NCI-H345 (cell line): ENCODE results near the gene TMEM63B.
A peak's percentile ranks its signal among the peaks of the same experiment; 100 is the strongest.
"Not testable (repeated sequence)": the region's sequence is repeated elsewhere in the genome, so short reads cannot be mapped to it uniquely, and the experiment has no call there.

Source experiments
- DNase-seq: peaks from one replicate; lab custom pipeline; 2025; lab: John Stamatoyannopoulos, UW

TMEM63B gene

DNA sequence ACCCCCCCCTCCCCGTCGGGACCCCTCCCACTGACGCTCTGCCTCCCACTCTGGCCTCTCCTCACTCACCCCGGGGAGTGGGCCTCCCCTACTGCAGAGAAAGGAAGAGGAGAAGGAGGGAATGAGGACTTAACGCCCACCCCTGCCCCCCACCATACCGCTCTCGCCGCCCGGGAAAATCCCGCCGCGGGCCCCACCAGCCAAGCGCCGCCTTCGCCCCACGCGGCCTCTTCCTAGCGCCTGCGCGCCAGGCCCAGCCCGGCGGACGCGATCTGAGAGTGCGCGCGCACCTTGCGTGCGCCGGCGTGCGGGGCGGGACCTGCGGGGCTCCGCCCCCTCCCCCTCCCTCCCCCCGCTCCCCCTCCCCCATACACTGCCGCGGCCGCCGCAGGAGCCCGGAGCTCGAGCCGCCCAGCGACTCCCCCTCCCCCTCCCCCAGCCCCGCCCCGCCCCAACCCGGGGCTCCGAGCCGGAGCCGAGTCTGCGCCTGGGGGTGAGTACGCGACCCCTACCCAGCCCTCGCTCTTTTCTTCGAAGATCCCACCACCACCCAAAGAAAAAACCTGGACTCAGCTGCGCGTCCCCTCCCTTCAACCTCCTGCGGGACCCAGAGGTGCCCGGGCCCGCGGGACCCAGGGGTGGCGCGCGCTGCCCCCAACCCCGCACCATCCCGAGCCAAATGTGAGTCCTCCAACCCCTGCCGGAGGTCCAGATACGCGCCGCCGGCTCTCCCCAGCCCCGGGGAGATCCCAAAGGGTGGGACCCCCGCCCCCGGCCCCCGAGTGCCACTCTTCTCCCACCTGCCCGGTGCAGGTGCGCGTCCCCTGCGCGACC, at the start of gene TMEM63B, which contains the start of gene MRPL14:
Gene TMEM63B, plus strand, starts transcription at position 369 of the 834 bp plus-strand sequence. CDS start 7,031 bp downstream, outside the sequence.
Gene MRPL14, minus strand, starts transcription at position 267 of the 834 bp plus-strand sequence. CDS start 10,841 bp downstream, outside the sequence.
- peak; percentile 89 for DNase-seq

DNA sequence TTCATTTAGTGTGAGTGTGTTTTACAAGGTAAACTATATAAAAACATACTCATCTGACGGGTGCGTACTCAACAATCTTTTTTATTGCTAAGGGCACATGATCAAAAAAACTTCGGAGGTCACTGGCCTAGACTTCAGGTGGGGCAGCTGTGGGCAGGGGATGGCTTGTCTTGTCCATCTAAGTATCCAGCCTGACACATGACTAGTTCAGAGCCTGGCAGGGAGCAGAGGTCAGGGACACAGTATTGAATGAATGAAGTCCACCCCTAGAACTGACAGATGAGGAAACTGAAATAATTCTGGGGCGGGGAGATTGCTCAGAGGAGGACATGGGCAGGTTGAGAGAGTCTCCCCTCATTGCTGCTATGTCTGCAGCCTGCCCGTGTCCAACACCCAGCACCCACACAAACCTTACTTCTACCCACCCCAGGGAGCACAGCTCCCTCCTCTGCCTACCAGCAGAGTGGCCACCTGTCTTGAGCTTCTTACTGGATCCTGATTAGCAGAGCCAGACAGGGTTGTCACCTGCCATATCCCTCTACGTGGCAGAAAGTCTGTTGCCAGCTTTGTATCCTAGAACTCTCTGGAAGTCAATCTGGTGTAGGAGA, 49.0 kb upstream of the TMEM63B start:
- no peak for DNase-seq

DNA sequence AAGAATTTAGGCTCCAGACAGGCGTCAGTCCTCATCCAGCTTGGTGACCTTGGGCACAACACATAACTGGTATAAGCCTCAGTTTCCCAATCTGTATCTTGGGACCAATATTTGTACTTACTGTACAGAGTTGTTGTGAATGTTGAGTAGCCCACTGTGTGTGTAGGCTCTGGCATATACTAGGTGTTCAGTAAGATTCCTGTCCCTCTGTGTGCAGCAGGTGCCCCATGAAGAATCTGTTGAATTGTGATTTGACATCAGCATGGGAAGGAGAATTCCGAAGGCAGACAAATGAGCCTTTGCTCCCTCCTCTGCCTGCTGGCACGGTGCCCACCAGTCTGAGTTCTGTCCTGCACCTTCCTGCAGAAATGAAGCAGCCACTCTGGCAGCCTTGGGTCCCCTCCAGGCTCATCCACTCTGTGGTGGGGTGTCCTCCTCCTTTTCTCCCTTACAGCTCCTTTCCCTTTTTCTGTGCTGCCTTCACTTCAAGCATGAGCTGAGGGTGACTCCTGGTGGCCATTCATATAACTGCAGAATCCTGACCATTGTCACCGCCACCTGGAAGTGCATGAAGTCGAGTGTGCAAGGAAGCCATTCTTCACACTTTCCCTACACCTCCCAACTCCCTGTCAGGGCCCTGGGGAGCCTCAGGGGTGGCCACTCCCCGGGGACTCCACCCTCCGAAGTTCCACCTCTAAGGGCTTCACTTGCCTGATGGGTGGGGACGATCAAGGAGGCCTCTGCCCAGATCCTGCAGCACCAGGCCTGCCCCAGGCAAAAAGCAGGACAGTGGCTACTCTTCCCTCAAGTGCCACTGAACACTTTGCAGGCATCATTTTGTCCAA, 48.3 kb upstream of the TMEM63B start:
- no peak for DNase-seq

DNA sequence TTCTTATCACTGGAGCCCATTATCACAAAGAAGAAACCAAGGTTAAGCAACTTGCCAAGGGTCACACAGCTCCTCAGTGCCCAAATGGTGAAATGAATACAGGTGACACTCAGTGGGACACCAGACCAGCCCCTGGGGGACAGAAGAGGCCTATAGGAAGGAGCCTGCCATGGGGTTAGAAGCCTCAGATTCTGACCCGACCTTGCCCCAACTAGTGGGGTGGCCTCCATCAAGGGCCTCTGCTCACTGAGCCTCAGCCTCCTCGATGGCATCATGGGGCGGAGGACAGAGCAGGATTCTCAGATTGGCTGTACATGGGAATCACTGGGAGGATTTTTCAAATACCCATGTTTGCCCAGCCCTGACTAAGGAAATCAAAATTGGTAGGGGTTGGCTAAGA, 47.7 kb upstream of the TMEM63B start:
- DNase-seq, result no peak

DNA sequence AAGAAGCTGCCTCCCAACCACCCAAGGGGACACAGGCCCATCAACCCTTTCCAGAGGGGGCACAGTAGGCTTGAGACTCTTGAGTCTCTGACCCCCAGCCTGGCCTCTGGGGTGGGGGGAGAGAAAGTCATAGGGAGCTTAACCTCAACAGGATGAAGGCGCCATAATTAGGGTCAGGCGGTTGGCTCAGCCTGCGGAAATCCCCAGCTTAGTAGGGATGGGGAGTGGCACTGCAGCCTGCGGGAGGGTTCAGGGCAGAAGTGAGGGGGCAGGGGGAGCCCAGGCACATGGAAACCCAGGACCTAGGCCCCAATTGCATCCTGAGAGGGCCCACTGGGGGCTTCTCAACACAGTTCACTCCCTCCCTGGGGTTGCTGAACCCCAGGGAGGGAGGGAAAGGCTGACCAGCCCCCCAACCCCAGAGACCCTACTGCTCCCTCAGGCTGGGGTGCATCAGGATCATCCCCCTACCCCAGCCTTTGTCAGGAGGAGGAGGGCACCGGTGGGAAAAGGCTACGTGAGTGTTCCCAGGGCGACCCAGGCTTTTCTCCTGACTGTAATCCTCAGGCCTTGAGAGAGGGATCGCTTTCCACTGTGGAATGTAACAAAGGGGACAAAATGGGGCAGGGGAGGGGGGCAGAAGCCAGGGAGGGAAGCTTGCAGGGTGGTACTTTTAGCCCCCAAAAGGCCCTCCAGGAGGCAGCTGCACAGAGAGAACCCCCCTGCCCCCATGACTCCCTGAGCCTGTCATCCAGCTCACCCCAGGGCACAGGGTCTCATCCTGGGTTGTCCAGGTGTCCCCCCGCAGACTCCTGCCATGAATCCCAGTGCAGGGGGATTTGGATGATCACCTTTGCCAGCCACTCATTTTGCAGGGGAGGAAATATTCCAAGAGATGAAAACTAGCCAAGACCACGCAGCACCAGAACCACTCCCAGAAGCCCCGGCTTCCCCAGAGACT, 46.5 kb upstream of the TMEM63B start:
- no peak for DNase-seq

DNA sequence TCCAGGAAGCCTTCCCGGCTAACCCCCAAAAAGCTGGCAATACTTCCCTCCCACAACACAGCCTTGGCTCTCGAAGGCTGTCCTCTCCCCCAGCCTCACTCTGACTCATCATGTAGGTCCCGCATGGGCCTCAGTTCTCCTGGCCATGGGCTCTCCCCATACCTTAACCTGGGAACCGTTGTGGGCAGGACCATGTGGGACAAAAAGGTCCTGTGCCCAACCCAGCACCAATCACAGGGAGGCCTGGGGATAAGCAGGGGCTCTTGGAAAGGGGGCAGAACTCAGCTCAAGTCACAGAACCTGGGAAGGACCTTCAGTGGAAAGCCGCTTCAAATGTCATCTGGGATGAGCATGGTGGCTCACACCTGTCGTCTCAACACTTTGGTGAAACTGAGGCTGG, 45.6 kb upstream of the TMEM63B start:
- DNase-seq, result no peak

DNA sequence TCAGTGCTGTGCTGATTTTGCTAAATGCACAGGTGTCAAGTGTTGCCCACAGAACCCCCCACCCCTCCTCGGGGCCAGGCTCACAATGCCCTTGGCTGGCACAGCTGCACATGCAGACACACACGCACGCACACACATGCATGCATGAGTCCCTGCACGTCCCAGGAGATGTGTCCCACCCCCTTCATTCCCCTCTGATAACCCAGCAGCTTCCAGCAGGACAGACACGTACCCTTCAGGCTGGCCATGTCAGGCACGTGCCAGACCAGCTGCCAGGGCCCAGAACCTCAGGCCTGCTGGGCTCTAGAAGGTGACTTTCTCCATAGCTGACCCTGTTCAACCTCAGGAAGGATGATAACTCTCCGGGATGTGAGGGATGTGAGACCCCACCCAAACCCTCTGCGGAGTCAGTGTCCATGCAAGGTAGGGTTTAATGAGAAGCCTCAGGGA, 44.5 kb upstream of the TMEM63B start:
- no peak for DNase-seq

DNA sequence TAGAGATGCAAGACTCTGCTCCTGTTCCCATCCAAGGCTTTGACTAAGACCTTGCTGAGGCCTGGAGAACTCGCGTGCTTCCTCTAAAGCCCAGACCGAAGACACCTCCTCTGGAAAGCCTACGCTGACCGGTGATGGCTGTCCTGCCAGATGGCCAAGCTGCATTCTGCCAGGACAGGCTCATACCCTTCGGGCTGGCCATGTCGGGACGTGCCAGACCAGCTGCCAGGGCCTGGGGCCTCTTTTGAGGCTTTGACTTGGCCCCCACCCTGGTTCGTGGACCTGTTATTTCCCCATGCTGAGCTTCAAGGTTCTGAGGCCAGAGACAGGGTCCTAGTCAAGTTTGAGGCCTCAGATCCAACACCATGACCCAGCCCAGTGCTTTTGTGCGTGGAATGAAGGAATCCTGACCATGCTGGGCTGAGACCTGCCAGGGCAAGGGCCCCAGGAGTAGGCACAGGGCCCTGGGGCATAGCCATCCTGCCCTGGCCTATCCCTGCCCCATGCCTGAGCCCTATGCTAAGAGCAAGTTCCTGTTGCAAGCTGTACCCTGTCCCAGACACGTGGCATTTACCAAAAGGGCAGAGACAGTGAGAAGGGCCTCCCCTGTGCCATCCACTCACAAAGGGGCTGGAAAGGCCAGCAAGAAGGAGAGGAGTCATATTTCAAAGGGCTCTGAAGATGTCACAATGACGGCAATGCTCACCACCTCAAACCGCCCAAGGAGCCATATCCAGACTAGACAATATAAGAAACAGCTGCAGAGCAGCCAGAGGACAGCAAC, 42.9 kb upstream of the TMEM63B start:
- no peak for DNase-seq

DNA sequence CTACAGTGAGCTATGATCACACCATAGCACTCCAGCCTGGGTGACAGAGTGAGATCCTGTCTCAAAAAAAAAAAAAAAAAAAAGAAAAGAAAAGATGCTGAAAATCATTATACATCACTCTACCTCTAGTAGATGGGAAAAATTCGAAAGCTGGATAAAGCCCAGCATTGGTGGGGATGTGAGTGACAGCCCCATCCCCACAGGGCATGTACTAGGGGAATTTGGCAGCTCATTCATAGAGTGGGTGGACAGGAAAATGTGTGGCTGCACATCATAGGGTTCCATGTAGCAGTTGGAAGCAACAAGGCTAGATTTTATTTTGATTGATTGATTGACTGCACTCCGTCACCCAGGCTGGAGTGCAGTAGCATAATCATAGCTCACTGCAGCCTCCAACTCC, 42.1 kb upstream of the TMEM63B start:
- DNase-seq, result no peak

DNA sequence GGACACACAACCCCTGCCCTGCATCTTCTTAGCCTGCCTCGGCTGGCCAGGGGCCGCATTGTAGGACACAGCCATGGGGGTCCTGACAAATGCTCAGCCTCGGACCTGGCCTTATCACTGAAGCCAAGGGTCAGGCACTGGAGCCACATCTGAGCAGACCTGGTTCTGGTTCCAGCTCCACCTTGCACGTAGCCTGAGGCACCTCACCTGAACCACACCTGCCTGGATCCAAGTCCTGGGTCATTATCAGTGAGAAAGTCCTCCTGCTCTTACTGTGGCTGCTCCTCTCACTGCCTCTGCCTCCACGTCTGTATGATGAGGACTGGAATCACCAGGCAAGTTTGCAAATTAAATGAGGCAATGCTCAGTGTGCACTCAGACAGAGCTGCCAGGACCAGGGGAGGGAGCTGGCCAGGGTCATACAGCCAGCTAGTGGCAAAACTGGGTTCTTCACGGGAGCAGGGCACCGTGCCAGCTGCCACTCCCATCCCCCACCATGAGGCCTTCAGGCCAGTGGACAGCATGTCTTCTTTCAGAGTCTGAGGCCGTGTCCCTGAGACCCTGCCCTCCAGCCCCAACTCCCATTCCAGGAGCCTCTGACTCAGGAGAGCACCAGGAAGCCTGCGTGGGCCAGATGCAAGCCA, 40.3 kb upstream of the TMEM63B start:
- peak; percentile 10 for DNase-seq

DNA sequence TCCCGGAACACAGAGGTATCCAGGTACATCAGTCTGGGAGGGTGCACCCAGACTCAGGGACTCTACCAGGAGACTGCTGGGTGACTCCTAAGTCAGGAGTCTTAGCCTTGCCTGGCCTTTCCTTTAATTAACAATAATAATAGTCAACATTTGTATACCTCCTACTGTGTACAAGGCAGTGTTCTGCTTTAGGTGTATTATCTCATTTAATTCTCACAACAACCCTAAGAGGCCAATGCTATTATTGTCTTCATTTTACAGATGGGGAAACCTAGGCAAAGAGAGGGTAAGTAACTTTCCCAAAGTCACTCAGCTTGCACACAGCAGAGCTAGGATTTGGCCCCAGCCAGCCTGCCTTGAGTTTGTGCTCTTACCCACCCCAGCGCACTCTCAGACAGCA, 39.7 kb upstream of the TMEM63B start:
- no peak for DNase-seq

DNA sequence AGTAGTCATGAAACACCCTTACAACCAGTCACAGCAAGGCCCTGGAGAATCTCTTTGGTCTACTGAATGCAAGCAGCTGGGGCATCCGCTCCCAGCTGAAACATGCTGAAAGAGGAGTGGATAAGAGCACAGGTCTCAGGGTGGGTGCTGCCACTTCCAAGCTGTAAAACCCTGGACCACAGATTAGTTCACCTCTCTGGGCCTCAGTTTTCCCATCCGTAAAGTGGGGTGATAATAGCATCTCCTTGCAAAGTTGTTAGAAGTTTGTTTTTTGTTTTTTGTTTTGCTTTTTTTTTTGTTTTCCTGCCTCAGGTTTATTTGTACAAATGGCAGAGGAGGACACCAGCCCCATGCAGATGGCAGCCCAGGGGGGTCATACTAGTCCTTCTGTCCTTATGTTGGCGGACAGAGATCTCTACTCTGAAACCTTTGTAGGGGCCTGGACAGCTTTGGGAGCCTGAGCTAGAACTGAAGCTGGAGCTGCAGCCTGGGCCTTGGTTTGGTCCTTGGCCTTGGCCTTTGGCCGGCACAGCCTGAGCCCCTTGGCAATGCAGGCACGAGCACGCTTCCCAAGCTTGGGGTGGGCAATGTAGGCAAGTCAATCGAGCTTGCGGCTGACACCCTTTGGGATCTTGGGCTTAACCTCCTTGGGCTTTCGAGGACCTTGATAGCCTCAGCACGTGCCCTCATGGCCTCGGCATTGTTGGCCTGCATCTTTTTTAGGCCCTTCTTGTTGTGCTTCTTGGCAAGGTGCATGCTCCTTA, 38.3 kb upstream of the TMEM63B start:
- DNase-seq, result no peak

DNA sequence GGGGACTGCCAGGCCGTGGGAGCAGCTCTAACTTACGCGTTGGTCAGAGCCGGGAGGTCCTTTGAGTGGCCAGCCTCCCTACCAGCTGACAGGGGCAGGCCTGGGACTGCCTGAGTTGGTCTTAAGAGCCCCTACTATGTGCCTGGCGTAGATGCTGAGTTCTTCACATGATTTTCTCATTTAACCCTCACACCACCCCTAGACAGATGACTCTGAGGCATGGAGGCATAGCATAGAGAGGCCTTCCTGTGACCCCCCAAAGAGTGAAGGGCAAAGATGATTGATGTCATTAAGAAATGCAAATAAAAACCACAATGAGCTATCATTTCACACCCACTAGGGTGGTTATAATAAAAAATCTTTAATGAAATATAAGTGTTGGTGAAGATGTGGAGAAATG, 36.9 kb upstream of the TMEM63B start:
- no peak for DNase-seq

DNA sequence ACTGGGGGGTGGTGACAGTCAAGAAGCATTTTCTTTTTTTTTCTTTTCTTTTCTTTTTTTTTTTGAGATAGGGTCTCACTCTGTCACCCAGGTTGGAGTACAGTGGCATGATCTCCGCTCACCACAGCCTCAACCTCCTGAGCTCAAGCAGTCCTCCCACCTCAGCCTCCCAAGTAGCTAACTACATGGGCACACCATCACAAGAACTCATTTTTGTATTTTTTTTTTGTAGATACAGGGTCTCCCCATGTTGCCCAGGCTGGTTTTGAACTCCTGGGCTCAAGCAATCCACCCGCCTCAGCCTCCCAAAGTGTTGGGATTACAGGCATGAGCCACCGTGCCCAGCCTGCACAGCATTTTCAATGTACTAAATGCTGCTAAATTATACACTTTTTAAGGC, 36.0 kb upstream of the TMEM63B start:
- not testable (repeated sequence) for DNase-seq

DNA sequence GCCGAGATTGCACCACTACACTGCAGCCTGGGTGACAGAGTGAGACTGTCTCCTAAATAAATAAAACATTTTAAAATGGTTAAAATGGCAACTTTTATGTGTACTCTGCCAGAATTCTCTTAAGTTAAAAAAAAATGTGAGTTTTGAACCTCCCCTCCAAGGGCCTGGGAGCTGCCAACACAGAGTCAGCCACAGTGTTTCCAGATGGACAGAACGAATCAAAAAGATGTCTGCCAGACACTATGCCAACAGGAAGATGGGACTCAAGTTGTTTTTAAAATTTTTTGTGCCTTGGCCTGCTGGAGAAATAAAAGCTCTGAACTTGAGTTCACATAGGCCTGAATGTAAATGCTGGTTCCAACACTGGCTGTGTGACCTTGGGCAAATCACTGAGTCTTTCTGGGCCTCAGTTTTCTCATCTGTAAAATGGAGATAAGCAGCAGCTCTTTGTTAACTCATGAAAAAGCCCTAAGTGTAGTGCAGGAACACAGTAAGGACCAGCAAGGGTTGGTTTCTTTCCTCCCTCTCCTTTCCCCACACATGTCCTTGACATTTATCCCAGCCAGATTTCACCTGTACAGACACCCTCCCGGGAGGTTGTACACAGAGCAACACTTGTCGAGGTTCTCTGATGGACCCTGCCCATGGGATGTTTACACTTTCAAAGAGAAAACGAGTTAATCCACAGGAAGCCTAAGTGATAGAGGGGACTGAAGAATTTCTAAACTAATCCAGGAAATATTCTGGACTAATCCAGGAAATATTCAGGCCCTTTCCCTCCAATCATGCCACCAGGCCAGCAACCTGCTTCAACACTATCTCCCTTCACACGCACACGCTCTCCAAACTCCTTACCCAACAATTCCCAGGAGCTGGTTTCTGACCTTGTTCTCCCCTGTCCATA, 35.1 kb upstream of the TMEM63B start:
- DNase-seq, result no peak

DNA sequence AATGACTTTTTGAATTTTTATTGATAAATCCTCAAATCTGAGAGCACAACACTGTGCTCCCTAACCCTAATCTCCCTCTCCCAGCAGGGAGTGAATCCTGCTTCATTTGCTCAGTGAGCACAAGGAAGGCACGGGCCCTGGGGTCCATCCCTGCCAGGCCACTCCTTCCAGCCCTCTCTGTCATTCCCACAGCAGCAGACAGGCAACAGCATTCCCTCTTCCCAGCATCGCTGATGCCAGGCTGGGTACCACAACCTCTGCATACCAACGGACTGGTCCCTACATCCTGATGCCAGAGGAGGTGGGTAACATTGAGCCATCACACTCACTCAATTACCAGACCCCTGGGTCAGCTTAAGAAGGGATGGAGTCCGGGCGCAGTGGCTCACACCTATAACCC, 34.3 kb upstream of the TMEM63B start:
- no peak for DNase-seq

DNA sequence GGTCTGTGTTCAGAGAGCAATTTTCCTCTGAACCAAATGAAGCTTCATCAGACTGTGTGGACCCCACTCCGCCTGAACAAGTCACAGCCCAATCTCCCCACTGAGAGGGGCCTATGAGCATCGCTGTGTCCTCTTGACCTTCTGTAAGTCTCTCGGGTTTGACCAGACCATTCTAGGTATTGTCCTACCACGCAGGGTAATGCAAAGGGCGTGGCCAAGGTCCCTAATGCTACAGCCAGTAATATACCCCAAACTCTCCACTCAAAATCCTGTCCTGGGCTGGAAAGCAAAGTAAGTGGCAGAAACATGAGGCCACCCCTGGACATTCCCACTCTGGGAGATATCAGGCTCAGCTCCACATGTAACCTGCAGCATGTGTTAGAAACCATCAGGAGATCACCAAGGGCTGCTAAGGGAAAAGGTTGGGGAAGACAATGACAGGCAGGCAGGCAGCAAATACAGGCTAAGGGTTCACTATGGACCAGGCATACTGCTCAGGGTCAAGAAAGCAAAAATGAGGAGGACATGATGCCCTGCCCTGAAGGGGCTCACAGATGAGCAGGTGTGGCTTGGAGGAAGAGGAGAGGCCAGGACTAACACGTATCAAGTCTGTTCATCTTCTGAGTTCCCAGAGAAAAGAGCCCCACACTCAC, 33.5 kb upstream of the TMEM63B start:
- DNase-seq, result no peak
